Liver (tissue), 9 donors: ENCODE results near the gene ERVV-1. TPM values are rescaled to one million over a fixed set of nuclear protein-coding genes. Genes with fewer than 3 reads are reported as not detected.

Source experiments
- DNase-seq: peaks from one replicate; pipeline ENCODE4 v3.0.0-alpha.2; 2017; ENCODE audit warnings: low spot score
- H3K27ac ChIP-seq, 2 donors: one replicate each; pipeline ENCODE4 v1.7.0; 2013; ENCODE audit warnings: inconsistent platforms in 2 of 2, low read length in 2 of 2, control low read depth in 1 of 2, low read depth in 1 of 2, mild to moderate bottlenecking in 1 of 2
- H3K27me3 ChIP-seq, 4 donors: one replicate each; pipeline versions ENCODE4 v1.6.1 to v1.7.0; 2013; ENCODE audit warnings: low read length in 3 of 4, inconsistent platforms in 1 of 4, mild to moderate bottlenecking in 1 of 4, moderate library complexity in 1 of 4; ENCODE audit not compliant: control insufficient read depth in 4 of 4, insufficient read depth in 4 of 4
- H3K36me3 ChIP-seq, 4 donors: one replicate each; pipeline versions ENCODE4 v1.6.1 to v1.7.0; 2013; ENCODE audit warnings: low read length in 3 of 4, mild to moderate bottlenecking in 3 of 4, low read depth in 1 of 4, moderate library complexity in 1 of 4; ENCODE audit not compliant: control insufficient read depth in 4 of 4, insufficient read depth in 3 of 4
- H3K4me1 ChIP-seq, 4 donors: one replicate each; pipeline versions ENCODE4 v1.6.1 to v1.7.0; 2013; ENCODE audit warnings: low read length in 3 of 4, mild to moderate bottlenecking in 3 of 4, moderate library complexity in 1 of 4; ENCODE audit not compliant: control insufficient read depth in 4 of 4, insufficient read depth in 4 of 4
- H3K4me3 ChIP-seq, 3 donors: one replicate each; pipeline versions ENCODE4 v1.6.1 to v1.7.0; 2013; ENCODE audit warnings: low read length in 3 of 3, control low read depth in 1 of 3, low read depth in 1 of 3, mild to moderate bottlenecking in 1 of 3
- H3K9ac ChIP-seq, 2 donors: one replicate each; pipeline ENCODE4 v1.7.0; 2013; ENCODE audit warnings: low read length in 2 of 2, mild to moderate bottlenecking in 2 of 2, moderate library complexity in 2 of 2, control low read depth in 1 of 2, low read depth in 1 of 2
- H3K9me3 ChIP-seq, 4 donors: one replicate each; pipeline versions ENCODE4 v1.6.1 to v1.7.0; 2013; ENCODE audit warnings: low read length in 3 of 4; ENCODE audit not compliant: control insufficient read depth in 4 of 4
- ATF3 ChIP-seq: IDR thresholded peaks from 2 replicates; pipeline ENCODE4 v1.6.1; 2016; ENCODE audit warnings: antibody characterized with exemption
- CTCF ChIP-seq: fragments of 150-350 bp; IDR thresholded peaks from 2 replicates; pipeline ENCODE4 v1.5.1; 2017; ENCODE audit warnings: improper control_type of control experiment, low read depth, low read length; ENCODE audit not compliant: missing input control
- EGR1 ChIP-seq, 2 donors: IDR thresholded peaks; 2 replicates each; pipeline ENCODE4 v1.6.1; 2016 to 2018; ENCODE audit warnings: antibody characterized with exemption in 2 of 2, low read depth in 2 of 2
- FOXA1 ChIP-seq: IDR thresholded peaks from 2 replicates; pipeline ENCODE4 v1.6.1; 2016; ENCODE audit warnings: antibody characterized with exemption
- FOXA2 ChIP-seq: IDR thresholded peaks from 2 replicates; pipeline ENCODE4 v1.6.1; 2016; ENCODE audit warnings: antibody characterized with exemption
- GABPA ChIP-seq, 2 donors: IDR thresholded peaks in 1 of 2; conservative IDR thresholded peaks in 1 of 2; 2 replicates each; pipeline ENCODE4 v1.6.1; 2016; ENCODE audit warnings: antibody characterized with exemption in 2 of 2, mild to moderate bottlenecking in 1 of 2, moderate library complexity in 1 of 2
- HNF4A ChIP-seq, 2 donors: conservative IDR thresholded peaks; 2 replicates each; pipeline ENCODE4 v1.6.1; 2016; ENCODE audit warnings: antibody characterized with exemption in 2 of 2, mild to moderate bottlenecking in 2 of 2
- HNF4G ChIP-seq: IDR thresholded peaks from 2 replicates; pipeline ENCODE4 v1.6.1; 2016; ENCODE audit warnings: antibody characterized with exemption
- JUND ChIP-seq, 2 donors: IDR thresholded peaks; 2 replicates each; pipeline ENCODE4 v1.6.1; 2016; ENCODE audit warnings: antibody characterized with exemption in 2 of 2
- MAX ChIP-seq: IDR thresholded peaks from 2 replicates; pipeline ENCODE4 v1.6.1; 2016; ENCODE audit warnings: antibody characterized with exemption
- NR2F2 ChIP-seq: IDR thresholded peaks from 2 replicates; pipeline ENCODE4 v1.6.1; 2016; ENCODE audit warnings: antibody characterized with exemption
- RAD21 ChIP-seq, 2 donors: IDR thresholded peaks; 2 replicates each; pipeline ENCODE4 v1.6.1; 2016; ENCODE audit warnings: antibody characterized with exemption in 2 of 2, mild to moderate bottlenecking in 2 of 2
- REST ChIP-seq: IDR thresholded peaks from 2 replicates; pipeline ENCODE4 v1.6.1; 2016; ENCODE audit warnings: antibody characterized with exemption, mild to moderate bottlenecking
- RXRA ChIP-seq, 2 donors: IDR thresholded peaks; 2 replicates each; pipeline ENCODE4 v1.6.1; 2017 to 2018; ENCODE audit warnings: antibody characterized with exemption in 2 of 2, mild to moderate bottlenecking in 1 of 2
- SP1 ChIP-seq: IDR thresholded peaks from 2 replicates; pipeline ENCODE4 v1.6.1; 2018; ENCODE audit warnings: antibody characterized with exemption, mild to moderate bottlenecking
- TAF1 ChIP-seq: conservative IDR thresholded peaks from 2 replicates; pipeline ENCODE4 v1.6.1; 2016; ENCODE audit warnings: antibody characterized with exemption, mild to moderate bottlenecking
- YY1 ChIP-seq: IDR thresholded peaks from 2 replicates; pipeline ENCODE4 v1.6.1; 2016; ENCODE audit warnings: antibody characterized with exemption, mild to moderate bottlenecking
- ZBTB33 ChIP-seq: IDR thresholded peaks from 2 replicates; pipeline ENCODE4 v1.6.1; 2016; ENCODE audit warnings: antibody characterized with exemption
- WGBS: extraction: QIAGEN DNeasy Blood & Tissue Kit; methylation state at CpG from one replicate; pipeline ENCODE4 v1.1.7; 2013; 5-methylcytosine and 5-hydroxymethylcytosine counted together
- polyA plus RNA-seq, 2 donors: library from polyadenylated mRNA; stranded (reverse) in 1 of 2; unstranded in 1 of 2; fragments of 200-250 nt in 1 of 2; fragments of >200 nt in 1 of 2; fragmentation: Nextera tagmentation in 1 of 2; extraction: Ambion mirVana in 1 of 2; gene quantifications; one replicate each; pipeline versions ENCODE4 v1.2.1 to v1.2.3, GENCODE V29; 2013 to 2015
- total RNA-seq, 2 donors: library from RNA; depleted of rRNA; stranded (reverse); fragments of >200 nt; gene quantifications; one replicate each; pipeline ENCODE4 v1.2.3, GENCODE V29; 2014
- donor health status: healthy.
- donor health status: healthy.
- donor health status: healthy.
- donor health status: healthy.
- donor health status: healthy.

The ERVV-1 gene
- total and polyA plus RNA-seq, 4 donors: not detected

GRCh38 chr19:53007200-53007599 is 6.5 kb upstream of the ERVV-1 start:
- WGBS: 63% methylated on average over 7 of the region's 7 CpGs
- TF ChIP-seq SP1 (no peak), RAD21 (IDR thresholded peaks at IDR 0.05) (no peak), GABPA (IDR thresholded peaks at IDR 0.05 in 1 of 2, conservative IDR thresholded peaks at IDR 0.05 in 1 of 2) (no peak), ZBTB33 (no peak), NR2F2 (no peak), REST (no peak), FOXA2 (no peak), HNF4A (conservative IDR thresholded peaks at IDR 0.05) (no peak), JUND (IDR thresholded peaks at IDR 0.05) (no peak), YY1 (no peak), HNF4G (no peak), CTCF (no peak), FOXA1 (no peak), MAX (no peak), EGR1 (IDR thresholded peaks at IDR 0.05; ENCODE audit: low read depth in 2 of 2) (no peak), RXRA (IDR thresholded peaks at IDR 0.05) (no peak), TAF1 (no peak), ATF3 (no peak)
- Histone ChIP-seq H3K27me3 (no peaks in the 10 kb centered on the region), H3K36me3 (no peaks in the 10 kb centered on the region), H3K9ac (no peak overlapping the region), H3K9me3 (peaks cover 3 to 17% (median 9%) of the 10 kb centered on the region in 4 donors), H3K4me3 (no peak overlapping the region), H3K4me1 (no peaks in the 10 kb centered on the region), H3K27ac (no peak overlapping the region)
- DNase-seq: no peak
